CD4-positive, alpha-beta T cell (primary cell): ENCODE results near the gene RNF41. TPM values are rescaled to one million over a fixed set of nuclear protein-coding genes. Genes with fewer than 3 reads are reported as not detected.

Experiments used
- ATAC-seq: fragments of 200-7000 bp; cut with Tn5 transposase; one replicate; pipeline ENCODE4 v1.10.0; 2022; ENCODE audit warnings: mild to moderate bottlenecking; ENCODE audit not compliant: poor library complexity
- CTCF ChIA-PET: fragments of 350-600 bp; sonication (Branson Sonifier 250); formaldehyde crosslinking; loops from one replicate; lab custom pipeline; 2021; ENCODE audit warnings: antibody characterized with exemption, inconsistent platforms; lab: Charles Lee
- POLR2A ChIA-PET: fragments of 350-600 bp; sonication (Branson Sonifier 250); formaldehyde crosslinking; loops from one replicate; lab custom pipeline; 2021; ENCODE audit warnings: antibody characterized with exemption, inconsistent platforms; lab: Charles Lee
- DNase-seq, 14 experiments: peaks; one replicate each; pipeline ENCODE4 v3.0.0-alpha.2; 2013 to 2020; ENCODE audit warnings: mixed read lengths in 2 of 14
- H3K27ac ChIP-seq, 2 donors: one replicate each; pipeline versions ENCODE4 v1.5.1 to v1.7.0; 2013; ENCODE audit warnings: low read length in 2 of 2, low read depth in 1 of 2, mild to moderate bottlenecking in 1 of 2
- H3K27me3 ChIP-seq, 2 experiments: 1 replicate in 1 of 2; 2 replicates in 1 of 2; pipeline versions ENCODE4 v1.6.1 to v1.7.0; 2013; ENCODE audit warnings: low read length in 2 of 2, control low read depth in 1 of 2, mild to moderate bottlenecking in 1 of 2, moderate library complexity in 1 of 2; ENCODE audit not compliant: insufficient read depth in 2 of 2, control insufficient read depth in 1 of 2
- H3K36me3 ChIP-seq: one replicate; pipeline ENCODE4 v1.6.1; 2013; ENCODE audit warnings: low read length, control low read depth; ENCODE audit not compliant: insufficient read depth
- H3K4me1 ChIP-seq: one replicate; pipeline ENCODE4 v1.6.1; 2013; ENCODE audit warnings: low read length, control low read depth; ENCODE audit not compliant: insufficient read depth
- H3K4me3 ChIP-seq: one replicate; pipeline ENCODE4 v1.5.1; 2013; ENCODE audit warnings: mild to moderate bottlenecking, low read length, moderate library complexity
- H3K9me3 ChIP-seq, 2 experiments: 1 replicate in 1 of 2; 2 replicates in 1 of 2; pipeline versions ENCODE4 v1.6.1 to v1.7.0; 2013; ENCODE audit warnings: low read length in 2 of 2, mild to moderate bottlenecking in 2 of 2, control low read depth in 1 of 2, moderate library complexity in 1 of 2; ENCODE audit not compliant: control insufficient read depth in 1 of 2, insufficient read depth in 1 of 2
- H3K27ac Mint-ChIP-seq: one replicate; pipeline ENCODE4 v1.8.0; 2020; ENCODE audit warnings: mixed read lengths
- H3K27me3 Mint-ChIP-seq: one replicate; pipeline ENCODE4 v1.8.0; 2021; ENCODE audit warnings: mixed read lengths
- H3K36me3 Mint-ChIP-seq: one replicate; pipeline ENCODE4 v1.8.0; 2021; ENCODE audit warnings: low read depth, mixed read lengths
- H3K4me1 Mint-ChIP-seq: one replicate; pipeline ENCODE4 v1.8.0; 2021; ENCODE audit warnings: low read depth, mixed read lengths
- H3K4me3 Mint-ChIP-seq: one replicate; pipeline ENCODE4 v1.8.0; 2020; ENCODE audit warnings: mild to moderate bottlenecking, mixed read lengths
- H3K9me3 Mint-ChIP-seq: one replicate; pipeline ENCODE4 v1.8.0; 2020; ENCODE audit warnings: mixed read lengths
- intact Hi-C, 2 experiments: fragments of 100-400 bp; cut with DNase I in 1 of 2; cut with micrococcal nuclease in 1 of 2; formaldehyde crosslinking; loops; one replicate each; pipeline versions ENCODE4 v1.15.1 to v1.9.0; 2023 to 2025; cut with DNase I, micrococcal nuclease
- total RNA-seq, 174 experiments: library from RNA in 2 of 174; stranded (reverse) in 2 of 174; gene quantifications; one replicate each; pipeline ENCODE4 v1.2.3 and lab custom pipeline; 2021 to 2026
- TF ChIP-seq, protein P1 (sequence below): fragments of 200-600 bp; IDR thresholded peaks from one replicate; pipeline ENCODE4 v1.8.0; 2022; ENCODE audit warnings: antibody characterized with exemption, mild to moderate bottlenecking

The RNF41 gene
- total RNA-seq, 2 experiments from 2014 or later: 28.0 to 32.4 TPM

DNA sequence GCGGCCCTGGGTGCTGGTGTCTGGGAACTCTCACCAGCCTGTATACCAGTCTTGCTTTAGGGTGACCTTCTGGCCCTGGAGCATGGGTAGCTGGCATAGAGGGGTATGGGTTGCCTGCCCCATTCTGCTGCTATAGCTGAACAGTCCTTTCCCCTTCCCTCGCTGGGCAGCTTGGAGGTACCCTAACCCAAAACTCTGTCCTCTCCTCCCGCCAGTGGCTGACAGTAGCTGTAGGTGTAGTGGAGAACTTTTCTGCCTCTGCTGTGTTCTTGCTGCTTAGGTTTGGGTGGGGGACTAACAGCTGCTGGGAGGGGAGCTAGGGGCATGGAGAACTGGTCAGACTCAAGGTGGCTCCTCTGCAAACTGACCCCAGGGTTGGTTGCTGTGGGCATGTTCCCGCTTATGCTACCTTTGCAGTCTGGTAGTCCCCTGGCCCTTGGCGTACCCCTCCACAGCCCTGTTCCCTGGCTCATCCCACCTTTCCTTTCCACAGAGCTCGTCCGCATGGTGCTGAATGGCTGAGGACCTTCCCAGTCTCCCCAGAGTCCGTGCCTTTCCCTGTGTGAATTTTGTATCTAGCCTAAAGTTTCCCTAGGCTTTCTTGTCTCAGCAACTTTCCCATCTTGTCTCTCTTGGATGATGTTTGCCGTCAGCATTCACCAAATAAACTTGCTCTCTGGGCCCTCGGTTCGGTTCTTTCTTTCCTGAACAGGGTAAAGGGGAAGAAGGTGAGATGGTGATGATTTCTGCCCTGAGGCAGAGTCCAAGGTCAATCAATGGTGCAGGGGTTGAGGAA, 60.6 kb downstream of the RNF41 start:
- no peak for DNase-seq
- Mint-ChIP-seq H3K27ac (peak overlapping the region; percentile 92), H3K36me3 (peaks cover 78% of the 10 kb centered on the region), H3K27me3 (no peaks in the 10 kb centered on the region), H3K4me3 (peak overlapping the region; percentile 96), H3K4me1 (peaks cover 40% of the 10 kb centered on the region), H3K9me3 (no peaks in the 10 kb centered on the region)
- intact Hi-C loops: loop anchor here in 1 of 2 experiments (2.0 kb wide), 1 partner anchor 28 kb away; the partner anchor contains the start of gene SMARCC2
- Histone ChIP-seq H3K4me3 (peak overlapping the region; percentile 78), H3K9me3 (no peaks in the 10 kb centered on the region), H3K27me3 (no peaks in the 10 kb centered on the region), H3K4me1 (peaks cover 50% of the 10 kb centered on the region), H3K36me3 (peaks cover 70% of the 10 kb centered on the region), H3K27ac (peak overlapping the region; percentile 84 to 92)
- no peak for ATAC-seq
- ChIA-PET CTCF (interaction anchor here (1.1 to 5.3 kb wide), 5 partner anchors 9 to 97 kb away, joined by 4 to 42 read pairs (median 5); partner anchors contain the start of genes ANKRD52, MYL6B, SMARCC2 and ZC3H10), POLR2A (interaction anchor here (1.0 to 6.7 kb wide), 8 partner anchors 10 to 61 kb away, joined by 3 to 89 read pairs (median 8); partner anchors contain the start of genes ESYT1, PA2G4, RNF41 and SMARCC2)
- TF ChIP-seq, protein P1, sequence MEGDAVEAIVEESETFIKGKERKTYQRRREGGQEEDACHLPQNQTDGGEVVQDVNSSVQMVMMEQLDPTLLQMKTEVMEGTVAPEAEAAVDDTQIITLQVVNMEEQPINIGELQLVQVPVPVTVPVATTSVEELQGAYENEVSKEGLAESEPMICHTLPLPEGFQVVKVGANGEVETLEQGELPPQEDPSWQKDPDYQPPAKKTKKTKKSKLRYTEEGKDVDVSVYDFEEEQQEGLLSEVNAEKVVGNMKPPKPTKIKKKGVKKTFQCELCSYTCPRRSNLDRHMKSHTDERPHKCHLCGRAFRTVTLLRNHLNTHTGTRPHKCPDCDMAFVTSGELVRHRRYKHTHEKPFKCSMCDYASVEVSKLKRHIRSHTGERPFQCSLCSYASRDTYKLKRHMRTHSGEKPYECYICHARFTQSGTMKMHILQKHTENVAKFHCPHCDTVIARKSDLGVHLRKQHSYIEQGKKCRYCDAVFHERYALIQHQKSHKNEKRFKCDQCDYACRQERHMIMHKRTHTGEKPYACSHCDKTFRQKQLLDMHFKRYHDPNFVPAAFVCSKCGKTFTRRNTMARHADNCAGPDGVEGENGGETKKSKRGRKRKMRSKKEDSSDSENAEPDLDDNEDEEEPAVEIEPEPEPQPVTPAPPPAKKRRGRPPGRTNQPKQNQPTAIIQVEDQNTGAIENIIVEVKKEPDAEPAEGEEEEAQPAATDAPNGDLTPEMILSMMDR: no peak

DNA sequence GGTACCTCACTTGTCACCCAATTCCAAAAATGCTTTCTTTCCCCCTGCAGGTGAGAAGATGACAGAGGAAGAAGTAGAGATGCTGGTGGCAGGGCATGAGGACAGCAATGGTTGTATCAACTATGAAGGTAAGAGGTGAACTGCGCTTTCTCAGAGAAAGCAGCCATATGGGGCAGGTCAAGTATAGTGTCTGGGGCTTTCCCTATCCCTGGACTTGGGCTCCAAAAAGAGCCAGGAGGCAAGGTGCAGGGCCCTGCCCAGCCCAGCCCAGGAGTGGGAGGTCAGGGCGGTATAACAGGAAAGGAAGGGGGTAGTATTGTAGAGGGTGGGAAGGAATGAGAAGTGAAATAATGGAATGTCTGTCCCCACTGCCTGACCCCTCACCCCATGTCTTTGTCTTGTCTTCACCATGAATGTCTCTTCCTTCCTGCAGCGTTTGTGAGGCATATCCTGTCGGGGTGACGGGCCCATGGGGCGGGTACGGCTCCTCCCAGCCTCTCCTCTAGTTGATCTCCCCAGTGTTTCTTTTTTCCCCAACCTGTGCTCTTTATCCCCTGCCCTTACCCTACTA, 61.4 kb downstream of the RNF41 start:
- POLR2A ChIA-PET: interaction anchor here (1.0 to 6.7 kb wide), 8 partner anchors 10 to 56 kb away, joined by 3 to 89 read pairs (median 7); partner anchors contain the start of genes ESYT1, PA2G4, SMARCC2 and ZC3H10
- ATAC-seq (peak; percentile 62), DNase-seq (peak; percentile 40 to 90 (median 64))
- Histone ChIP-seq H3K4me1 (peaks cover 50% of the 10 kb centered on the region), H3K9me3 (no peaks in the 10 kb centered on the region), H3K27me3 (no peaks in the 10 kb centered on the region), H3K36me3 (peaks cover 62% of the 10 kb centered on the region), H3K27ac (peak overlapping the region; percentile 84 to 92), H3K4me3 (peak overlapping the region; percentile 78)
- TF ChIP-seq, protein P1: no peak
- Mint-ChIP-seq H3K27me3 (no peaks in the 10 kb centered on the region), H3K9me3 (no peaks in the 10 kb centered on the region), H3K27ac (peak overlapping the region; percentile 92), H3K36me3 (peaks cover 70% of the 10 kb centered on the region), H3K4me3 (peak overlapping the region; percentile 96), H3K4me1 (peaks cover 40% of the 10 kb centered on the region)
- CTCF ChIA-PET: interaction anchor here (0.8 to 5.3 kb wide), 4 partner anchors 11 to 41 kb away, joined by 3 to 42 read pairs (median 6); partner anchors contain the start of genes SMARCC2 and ZC3H10
- intact Hi-C loops: loop anchor here in 1 of 2 experiments (2.0 kb wide), 1 partner anchor 29 kb away; the partner anchor contains the start of gene SMARCC2
